HEK293 (cell line): Measurements from ENCODE around the gene FAM219B.

Experiments used
- MZF1 ChIP-seq: fragments of 450-650 bp; formaldehyde crosslinking; IDR thresholded peaks from 2 replicates; pipeline ENCODE4 v1.5.1; 2017; ENCODE audit warnings: missing biosample characterization, missing genetic modification characterization, borderline replicate concordance
- PRDM10 ChIP-seq: fragments of 450-650 bp; formaldehyde crosslinking; IDR thresholded peaks from 2 replicates; pipeline ENCODE4 v1.5.1; 2016; ENCODE audit warnings: missing biosample characterization, missing genetic modification characterization
- SP2 ChIP-seq: fragments of 450-650 bp; formaldehyde crosslinking; IDR thresholded peaks from 2 replicates; pipeline ENCODE4 v1.5.1; 2016; ENCODE audit warnings: missing biosample characterization, missing genetic modification characterization
- ZBTB1 ChIP-seq: fragments of 450-650 bp; formaldehyde crosslinking; IDR thresholded peaks from 2 replicates; pipeline ENCODE4 v1.5.1; 2016; ENCODE audit warnings: missing biosample characterization, missing genetic modification characterization
- ZBTB26 ChIP-seq: fragments of 450-650 bp; formaldehyde crosslinking; optimal IDR thresholded peaks from 2 replicates; pipeline ENCODE3; 2016; ENCODE audit warnings: missing biosample characterization, mild to moderate bottlenecking, missing genetic modification characterization
- ZBTB49 ChIP-seq: fragments of 450-650 bp; formaldehyde crosslinking; IDR thresholded peaks from 2 replicates; pipeline ENCODE4 v1.5.1; 2016; ENCODE audit warnings: missing biosample characterization, missing genetic modification characterization, low read depth
- ZFP69B ChIP-seq: fragments of 450-650 bp; formaldehyde crosslinking; IDR thresholded peaks from 2 replicates; pipeline ENCODE4 v1.5.1; 2016; ENCODE audit warnings: missing biosample characterization, missing genetic modification characterization
- ZNF121 ChIP-seq: fragments of 450-650 bp; formaldehyde crosslinking; IDR thresholded peaks from 2 replicates; pipeline ENCODE4 v1.5.1; 2016; ENCODE audit warnings: missing biosample characterization, missing genetic modification characterization
- ZNF138 ChIP-seq: fragments of 450-650 bp; formaldehyde crosslinking; IDR thresholded peaks from 2 replicates; pipeline ENCODE4 v1.5.1; 2016; ENCODE audit warnings: missing biosample characterization, missing genetic modification characterization, borderline replicate concordance
- ZNF146 ChIP-seq: fragments of 450-650 bp; formaldehyde crosslinking; IDR thresholded peaks from 2 replicates; pipeline ENCODE4 v1.5.1; 2016; ENCODE audit warnings: missing biosample characterization, missing genetic modification characterization
- ZNF175 ChIP-seq: fragments of 450-650 bp; formaldehyde crosslinking; IDR thresholded peaks from 2 replicates; pipeline ENCODE4 v1.5.1; 2016; ENCODE audit warnings: missing biosample characterization, missing genetic modification characterization
- ZNF202 ChIP-seq: fragments of 450-650 bp; formaldehyde crosslinking; IDR thresholded peaks from 2 replicates; pipeline ENCODE4 v1.5.1; 2016; ENCODE audit warnings: missing biosample characterization, missing genetic modification characterization, borderline replicate concordance
- ZNF211 ChIP-seq: fragments of 450-650 bp; formaldehyde crosslinking; IDR thresholded peaks from 2 replicates; pipeline ENCODE4 v1.5.1; 2016; ENCODE audit warnings: low read depth, missing biosample characterization, missing genetic modification characterization
- ZNF433 ChIP-seq: fragments of 450-650 bp; formaldehyde crosslinking; IDR thresholded peaks from 2 replicates; pipeline ENCODE4 v1.5.1; 2016; ENCODE audit warnings: missing biosample characterization, missing genetic modification characterization, low read depth
- ZNF510 ChIP-seq: fragments of 450-650 bp; formaldehyde crosslinking; IDR thresholded peaks from 2 replicates; pipeline ENCODE4 v1.5.1; 2018; ENCODE audit warnings: mild to moderate bottlenecking, missing genetic modification characterization, missing biosample characterization; ENCODE audit not compliant: insufficient replicate concordance
- ZNF558 ChIP-seq: fragments of 450-650 bp; formaldehyde crosslinking; IDR thresholded peaks from 2 replicates; pipeline ENCODE4 v1.5.1; 2016; ENCODE audit warnings: missing biosample characterization, missing genetic modification characterization
- ZNF658 ChIP-seq: fragments of 450-650 bp; formaldehyde crosslinking; IDR thresholded peaks from 2 replicates; pipeline ENCODE4; 2016; ENCODE audit warnings: missing biosample characterization, missing genetic modification characterization
- ZNF670 ChIP-seq: fragments of 450-650 bp; formaldehyde crosslinking; IDR thresholded peaks from 2 replicates; pipeline ENCODE4 v1.5.1; 2016; ENCODE audit warnings: missing biosample characterization, missing genetic modification characterization, low read depth
- ZNF830 ChIP-seq: fragments of 450-650 bp; IDR thresholded peaks from 2 replicates; pipeline ENCODE4 v1.5.0; 2018; ENCODE audit warnings: missing biosample characterization, missing genetic modification characterization, low read depth, mild to moderate bottlenecking, moderate library complexity
- TF ChIP-seq, protein P1 (sequence below): fragments of 450-650 bp; formaldehyde crosslinking; IDR thresholded peaks from 2 replicates; pipeline ENCODE4 v1.5.1; 2016; ENCODE audit warnings: missing biosample characterization, missing genetic modification characterization
- TF ChIP-seq, protein P2 (sequence below): fragments of 450-650 bp; formaldehyde crosslinking; IDR thresholded peaks from 2 replicates; pipeline ENCODE4 v1.5.1; 2017; ENCODE audit warnings: missing biosample characterization, missing genetic modification characterization
- TF ChIP-seq, protein P3 (sequence below): fragments of 450-650 bp; formaldehyde crosslinking; IDR thresholded peaks from 2 replicates; pipeline ENCODE4 v1.5.1; 2016; ENCODE audit warnings: missing biosample characterization, missing genetic modification characterization
- TF ChIP-seq, protein P4 (sequence below): fragments of 450-650 bp; formaldehyde crosslinking; IDR thresholded peaks from 2 replicates; pipeline ENCODE4 v1.5.1; 2016; ENCODE audit warnings: missing biosample characterization, missing genetic modification characterization

The FAM219B gene

DNA sequence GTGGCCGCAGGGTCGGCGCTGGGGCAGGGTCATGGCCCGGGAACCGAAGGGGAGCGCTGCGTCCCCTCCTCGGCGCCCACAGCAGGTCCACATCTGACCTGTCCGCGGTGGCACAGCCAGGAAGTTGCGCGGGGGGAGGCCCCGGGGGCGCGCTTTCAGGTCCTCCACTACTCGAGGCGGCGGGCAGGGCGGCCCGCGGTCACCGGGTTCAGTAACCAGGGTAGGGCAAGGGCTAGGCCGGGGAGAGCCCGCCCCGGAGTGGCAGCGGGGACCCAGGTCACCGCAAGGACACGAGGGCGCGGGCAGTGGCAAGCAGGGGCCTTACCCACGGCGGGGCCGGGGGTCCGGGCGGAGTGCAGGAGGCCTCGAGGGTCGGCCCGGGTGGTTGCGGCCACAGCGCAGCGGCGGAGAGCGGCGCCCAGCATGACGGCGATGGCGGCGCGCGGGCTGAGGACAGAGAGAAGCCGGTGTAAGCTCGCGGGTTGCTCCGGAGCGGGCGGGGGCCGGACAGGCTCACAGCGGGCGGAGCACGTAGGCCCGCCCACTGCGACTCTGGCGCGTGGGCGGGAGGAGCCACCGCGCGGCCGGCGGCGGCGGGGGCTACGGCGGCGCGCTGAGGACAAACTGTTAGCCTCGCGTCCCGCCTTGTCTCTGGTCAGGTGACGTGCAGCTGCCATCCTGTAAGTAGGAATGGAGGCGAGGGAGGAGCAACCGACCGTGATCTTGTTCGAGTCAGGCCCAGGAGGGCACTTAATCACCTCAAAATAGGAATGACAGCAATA, 31.1 kb upstream of the FAM219B start, which contains the start of gene COX5A (continued):
- TF ChIP-seq ZNF670 = no peak
- TF ChIP-seq ZNF658 (tag by site-specific recombination) = no peak
- TF ChIP-seq ZNF211 = no peak
- peak; percentile 61 for TF ChIP-seq SP2
- TF ChIP-seq, protein P1, sequence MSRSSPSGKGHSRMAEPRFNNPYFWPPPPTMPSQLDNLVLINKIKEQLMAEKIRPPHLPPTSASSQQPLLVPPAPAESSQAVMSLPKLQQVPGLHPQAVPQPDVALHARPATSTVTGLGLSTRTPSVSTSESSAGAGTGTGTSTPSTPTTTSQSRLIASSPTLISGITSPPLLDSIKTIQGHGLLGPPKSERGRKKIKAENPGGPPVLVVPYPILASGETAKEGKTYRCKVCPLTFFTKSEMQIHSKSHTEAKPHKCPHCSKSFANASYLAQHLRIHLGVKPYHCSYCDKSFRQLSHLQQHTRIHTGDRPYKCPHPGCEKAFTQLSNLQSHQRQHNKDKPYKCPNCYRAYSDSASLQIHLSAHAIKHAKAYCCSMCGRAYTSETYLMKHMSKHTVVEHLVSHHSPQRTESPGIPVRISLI (tag by site-specific recombination) = no peak
- TF ChIP-seq ZNF202 (tag by site-specific recombination) = no peak
- TF ChIP-seq, protein P2, sequence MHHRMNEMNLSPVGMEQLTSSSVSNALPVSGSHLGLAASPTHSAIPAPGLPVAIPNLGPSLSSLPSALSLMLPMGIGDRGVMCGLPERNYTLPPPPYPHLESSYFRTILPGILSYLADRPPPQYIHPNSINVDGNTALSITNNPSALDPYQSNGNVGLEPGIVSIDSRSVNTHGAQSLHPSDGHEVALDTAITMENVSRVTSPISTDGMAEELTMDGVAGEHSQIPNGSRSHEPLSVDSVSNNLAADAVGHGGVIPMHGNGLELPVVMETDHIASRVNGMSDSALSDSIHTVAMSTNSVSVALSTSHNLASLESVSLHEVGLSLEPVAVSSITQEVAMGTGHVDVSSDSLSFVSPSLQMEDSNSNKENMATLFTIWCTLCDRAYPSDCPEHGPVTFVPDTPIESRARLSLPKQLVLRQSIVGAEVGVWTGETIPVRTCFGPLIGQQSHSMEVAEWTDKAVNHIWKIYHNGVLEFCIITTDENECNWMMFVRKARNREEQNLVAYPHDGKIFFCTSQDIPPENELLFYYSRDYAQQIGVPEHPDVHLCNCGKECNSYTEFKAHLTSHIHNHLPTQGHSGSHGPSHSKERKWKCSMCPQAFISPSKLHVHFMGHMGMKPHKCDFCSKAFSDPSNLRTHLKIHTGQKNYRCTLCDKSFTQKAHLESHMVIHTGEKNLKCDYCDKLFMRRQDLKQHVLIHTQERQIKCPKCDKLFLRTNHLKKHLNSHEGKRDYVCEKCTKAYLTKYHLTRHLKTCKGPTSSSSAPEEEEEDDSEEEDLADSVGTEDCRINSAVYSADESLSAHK (tag by site-specific recombination) = no peak
- TF ChIP-seq ZNF830 (tag by site-specific recombination) = no peak
- TF ChIP-seq ZBTB1 (tag by site-specific recombination) = peak; percentile 63; the same call in 1 of the 2 replicates
- TF ChIP-seq ZNF510 (tag by site-specific recombination) = no peak
- no peak for TF ChIP-seq ZNF175 (tag by site-specific recombination)
- TF ChIP-seq ZFP69B = no peak
- no peak for TF ChIP-seq MZF1
- no peak for TF ChIP-seq ZNF433 (tag by site-specific recombination)
- peak; percentile 59 for TF ChIP-seq PRDM10
- TF ChIP-seq ZBTB49 (tag by site-specific recombination) = no peak
- TF ChIP-seq, protein P3, sequence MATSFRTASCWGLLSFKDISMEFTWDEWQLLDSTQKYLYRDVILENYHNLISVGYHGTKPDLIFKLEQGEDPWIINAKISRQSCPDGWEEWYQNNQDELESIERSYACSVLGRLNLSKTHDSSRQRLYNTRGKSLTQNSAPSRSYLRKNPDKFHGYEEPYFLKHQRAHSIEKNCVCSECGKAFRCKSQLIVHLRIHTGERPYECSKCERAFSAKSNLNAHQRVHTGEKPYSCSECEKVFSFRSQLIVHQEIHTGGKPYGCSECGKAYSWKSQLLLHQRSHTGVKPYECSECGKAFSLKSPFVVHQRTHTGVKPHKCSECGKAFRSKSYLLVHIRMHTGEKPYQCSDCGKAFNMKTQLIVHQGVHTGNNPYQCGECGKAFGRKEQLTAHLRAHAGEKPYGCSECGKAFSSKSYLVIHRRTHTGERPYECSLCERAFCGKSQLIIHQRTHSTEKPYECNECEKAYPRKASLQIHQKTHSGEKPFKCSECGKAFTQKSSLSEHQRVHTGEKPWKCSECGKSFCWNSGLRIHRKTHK (tag by site-specific recombination) = no peak
- TF ChIP-seq ZNF138 = no peak
- TF ChIP-seq, protein P4, sequence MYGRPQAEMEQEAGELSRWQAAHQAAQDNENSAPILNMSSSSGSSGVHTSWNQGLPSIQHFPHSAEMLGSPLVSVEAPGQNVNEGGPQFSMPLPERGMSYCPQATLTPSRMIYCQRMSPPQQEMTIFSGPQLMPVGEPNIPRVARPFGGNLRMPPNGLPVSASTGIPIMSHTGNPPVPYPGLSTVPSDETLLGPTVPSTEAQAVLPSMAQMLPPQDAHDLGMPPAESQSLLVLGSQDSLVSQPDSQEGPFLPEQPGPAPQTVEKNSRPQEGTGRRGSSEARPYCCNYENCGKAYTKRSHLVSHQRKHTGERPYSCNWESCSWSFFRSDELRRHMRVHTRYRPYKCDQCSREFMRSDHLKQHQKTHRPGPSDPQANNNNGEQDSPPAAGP (tag by site-specific recombination) = no peak; the same call in none of the 2 replicates
- no peak for TF ChIP-seq ZNF558 (tag by site-specific recombination)
- TF ChIP-seq ZNF121 (tag by site-specific recombination) = peak; percentile 74; the same call in 1 of the 2 replicates
- TF ChIP-seq ZBTB26 = peak; percentile 99
- no peak for TF ChIP-seq ZNF146 (tag by site-specific recombination)
